ENCODE data around the gene ABCC8. TPM values are rescaled to one million over a fixed set of nuclear protein-coding genes. Genes with fewer than 3 reads are reported as not detected.

Gene ABCC8
- total RNA-seq, 6 experiments from 2014 or later, result not detected

GRCh38 chr11:17463546-17464174 is 13.0 kb downstream of the ABCC8 start:
- Mint-ChIP-seq H3K27ac (no peak overlapping the region), H3K9me3 (no peaks in the 10 kb centered on the region), H3K27me3 (ENCODE audit: insufficient read depth) (peaks cover 19% of the 10 kb centered on the region), H3K4me3 (no peak overlapping the region), H3K4me1 (ENCODE audit: low read depth) (no peaks in the 10 kb centered on the region), H3K36me3 (ENCODE audit: low read depth) (no peaks in the 10 kb centered on the region)
- DNase-seq, result no peak
- TF ChIP-seq, protein P1, sequence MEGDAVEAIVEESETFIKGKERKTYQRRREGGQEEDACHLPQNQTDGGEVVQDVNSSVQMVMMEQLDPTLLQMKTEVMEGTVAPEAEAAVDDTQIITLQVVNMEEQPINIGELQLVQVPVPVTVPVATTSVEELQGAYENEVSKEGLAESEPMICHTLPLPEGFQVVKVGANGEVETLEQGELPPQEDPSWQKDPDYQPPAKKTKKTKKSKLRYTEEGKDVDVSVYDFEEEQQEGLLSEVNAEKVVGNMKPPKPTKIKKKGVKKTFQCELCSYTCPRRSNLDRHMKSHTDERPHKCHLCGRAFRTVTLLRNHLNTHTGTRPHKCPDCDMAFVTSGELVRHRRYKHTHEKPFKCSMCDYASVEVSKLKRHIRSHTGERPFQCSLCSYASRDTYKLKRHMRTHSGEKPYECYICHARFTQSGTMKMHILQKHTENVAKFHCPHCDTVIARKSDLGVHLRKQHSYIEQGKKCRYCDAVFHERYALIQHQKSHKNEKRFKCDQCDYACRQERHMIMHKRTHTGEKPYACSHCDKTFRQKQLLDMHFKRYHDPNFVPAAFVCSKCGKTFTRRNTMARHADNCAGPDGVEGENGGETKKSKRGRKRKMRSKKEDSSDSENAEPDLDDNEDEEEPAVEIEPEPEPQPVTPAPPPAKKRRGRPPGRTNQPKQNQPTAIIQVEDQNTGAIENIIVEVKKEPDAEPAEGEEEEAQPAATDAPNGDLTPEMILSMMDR (IDR thresholded peaks at IDR 0.05), result no peak

DNA sequence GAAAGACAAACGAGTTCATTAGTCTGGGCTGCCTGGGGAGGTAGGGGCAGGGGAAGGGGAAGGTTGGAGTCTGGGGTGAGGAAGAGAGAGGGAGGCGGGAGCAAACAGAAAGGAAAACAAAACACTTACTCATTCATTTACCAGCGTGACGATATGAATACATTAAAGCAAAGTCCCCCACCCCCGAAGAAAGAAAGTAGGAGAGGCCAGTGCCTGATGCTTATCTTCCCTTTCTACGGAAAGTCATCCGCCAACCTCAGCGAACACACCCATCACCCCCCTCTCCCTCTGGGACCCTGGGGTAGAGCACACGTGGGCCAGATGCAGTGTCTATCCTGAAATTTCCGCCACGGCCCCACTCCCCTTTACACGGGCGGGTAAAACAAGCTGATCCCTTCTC is 13.7 kb downstream of the ABCC8 start:
- peaks cover 24% of the 10 kb centered on the region for H3K27me3 Mint-ChIP-seq (ENCODE audit: insufficient read depth)
- no peak overlapping the region for H3K27ac Mint-ChIP-seq
- H3K36me3 Mint-ChIP-seq (ENCODE audit: low read depth), result no peaks in the 10 kb centered on the region
- TF ChIP-seq, protein P1 (IDR thresholded peaks at IDR 0.05), result no peak
- H3K9me3 Mint-ChIP-seq, result no peaks in the 10 kb centered on the region
- H3K4me3 Mint-ChIP-seq, result no peak overlapping the region
- DNase-seq, result no peak
- no peaks in the 10 kb centered on the region for H3K4me1 Mint-ChIP-seq (ENCODE audit: low read depth)

GRCh38 chr11:17460406-17460805 is 16.2 kb downstream of the ABCC8 start:
- Mint-ChIP-seq H3K27ac (no peak overlapping the region), H3K4me3 (no peak overlapping the region), H3K9me3 (no peaks in the 10 kb centered on the region), H3K27me3 (ENCODE audit: insufficient read depth) (peaks cover 25% of the 10 kb centered on the region), H3K4me1 (ENCODE audit: low read depth) (no peaks in the 10 kb centered on the region), H3K36me3 (ENCODE audit: low read depth) (no peaks in the 10 kb centered on the region)
- TF ChIP-seq, protein P1 (IDR thresholded peaks at IDR 0.05), result no peak
- no peak for DNase-seq

GRCh38 chr11:17459236-17459896 is 17.3 kb downstream of the ABCC8 start:
- TF ChIP-seq, protein P1 (IDR thresholded peaks at IDR 0.05), result no peak
- H3K27me3 Mint-ChIP-seq (ENCODE audit: insufficient read depth), result peaks cover 27% of the 10 kb centered on the region
- H3K4me1 Mint-ChIP-seq (ENCODE audit: low read depth), result no peaks in the 10 kb centered on the region
- H3K9me3 Mint-ChIP-seq, result no peaks in the 10 kb centered on the region
- no peak overlapping the region for H3K4me3 Mint-ChIP-seq
- H3K27ac Mint-ChIP-seq, result no peak overlapping the region
- no peak for DNase-seq
- no peaks in the 10 kb centered on the region for H3K36me3 Mint-ChIP-seq (ENCODE audit: low read depth)

GRCh38 chr11:17458268-17458667 is 18.4 kb downstream of the ABCC8 start:
- no peak for DNase-seq
- no peaks in the 10 kb centered on the region for H3K36me3 Mint-ChIP-seq (ENCODE audit: low read depth)
- H3K27me3 Mint-ChIP-seq (ENCODE audit: insufficient read depth), result peaks cover 35% of the 10 kb centered on the region
- no peaks in the 10 kb centered on the region for H3K4me1 Mint-ChIP-seq (ENCODE audit: low read depth)
- TF ChIP-seq, protein P1 (IDR thresholded peaks at IDR 0.05), result no peak
- no peak overlapping the region for H3K27ac Mint-ChIP-seq
- no peak overlapping the region for H3K4me3 Mint-ChIP-seq
- no peaks in the 10 kb centered on the region for H3K9me3 Mint-ChIP-seq

All from HFFc6 (cell line).